Measurements from ENCODE around the gene FTSJ1.

The FTSJ1 gene

GRCh38 chrX:48470833-48471118, 5.2 kb upstream of the FTSJ1 start:
- no peak for DNase-seq

- no peak for DNase-seq
Observed at GRCh38 chrX:48471504-48471903, 4.5 kb upstream of the FTSJ1 start.

- no peak for DNase-seq
Observed at GRCh38 chrX:48472225-48472624, 3.8 kb upstream of the FTSJ1 start.

- DNase-seq: peak; percentile 45
Observed at GRCh38 chrX:48472851-48473703, 2.9 kb upstream of the FTSJ1 start.

- no peak for DNase-seq
Observed at GRCh38 chrX:48473704-48473990, 2.4 kb upstream of the FTSJ1 start.

- DNase-seq: no peak
Observed at GRCh38 chrX:48474127-48474526, 1.9 kb upstream of the FTSJ1 start.

GRCh38 chrX:48474581-48474980, 1.4 kb upstream of the FTSJ1 start:
- DNase-seq: no peak

GRCh38 chrX:48475296-48475695, 703 bp upstream of the FTSJ1 start:
- DNase-seq: no peak

GRCh38 chrX:48476919-48477318, 920 bp downstream of the FTSJ1 start:
- no peak for DNase-seq

- DNase-seq: no peak
Observed at GRCh38 chrX:48477960-48478755, 2.2 kb downstream of the FTSJ1 start.

- no peak for DNase-seq
Observed at GRCh38 chrX:48478806-48479205, 2.8 kb downstream of the FTSJ1 start.

GRCh38 chrX:48480142-48480541, 4.1 kb downstream of the FTSJ1 start:
- no peak for DNase-seq

GRCh38 chrX:48480583-48480982, 4.6 kb downstream of the FTSJ1 start:
- no peak for DNase-seq

- no peak for DNase-seq
Observed at GRCh38 chrX:48482526-48482925, 6.5 kb downstream of the FTSJ1 start.

- DNase-seq: no peak
Observed at GRCh38 chrX:48487362-48487798, 11.4 kb downstream of the FTSJ1 start.

- no peak for DNase-seq
Observed at GRCh38 chrX:48488034-48488433, 12.0 kb downstream of the FTSJ1 start.

- no peak for DNase-seq
Observed at GRCh38 chrX:48489296-48489695, 13.3 kb downstream of the FTSJ1 start.

GRCh38 chrX:48489892-48490291, 13.9 kb downstream of the FTSJ1 start:
- no peak for DNase-seq

- DNase-seq: no peak
Observed at GRCh38 chrX:48490661-48491060, 14.7 kb downstream of the FTSJ1 start.

- DNase-seq: no peak
Observed at GRCh38 chrX:48491809-48492208, 15.8 kb downstream of the FTSJ1 start.

- DNase-seq: no peak
Observed at GRCh38 chrX:48492293-48492910, 16.4 kb downstream of the FTSJ1 start.

GRCh38 chrX:48493890-48494364, 17.9 kb downstream of the FTSJ1 start:
- DNase-seq: peak; percentile 70

- no peak for DNase-seq
Observed at GRCh38 chrX:48496660-48497059, 20.7 kb downstream of the FTSJ1 start.

- DNase-seq: no peak
Observed at GRCh38 chrX:48497871-48498270, 21.9 kb downstream of the FTSJ1 start.
